Upper lobe of left lung (tissue), 4 donors: ENCODE results near the gene KLF18.

Experiments used
- EP300 ChIP-seq, 4 donors: sonication (generic); formaldehyde crosslinking; IDR thresholded peaks; one replicate each; pipeline ENCODE4 v1.5.1; 2017; ENCODE audit warnings: antibody characterized with exemption in 4 of 4, control low read depth in 2 of 4
- POLR2A ChIP-seq, 4 donors: fragments of 450-650 bp; IDR thresholded peaks; one replicate each; pipeline ENCODE4 v1.5.1; 2016 to 2017; ENCODE audit warnings: antibody characterized with exemption in 4 of 4, mild to moderate bottlenecking in 2 of 4
- POLR2AphosphoS5 ChIP-seq, 2 donors: sonication (generic); formaldehyde crosslinking; IDR thresholded peaks; one replicate each; pipeline ENCODE4 v1.5.1; 2017; ENCODE audit warnings: antibody characterized with exemption in 2 of 2
- TF ChIP-seq, protein P1 (sequence below), 6 experiments: fragments of 450-650 bp in 4 of 6; fragments of 200-600 bp in 2 of 6; sonication (generic) in 2 of 6; IDR thresholded peaks; one replicate each; pipeline ENCODE4 v1.5.1; 2016 to 2019; ENCODE audit warnings: antibody characterized with exemption in 6 of 6

DNA sequence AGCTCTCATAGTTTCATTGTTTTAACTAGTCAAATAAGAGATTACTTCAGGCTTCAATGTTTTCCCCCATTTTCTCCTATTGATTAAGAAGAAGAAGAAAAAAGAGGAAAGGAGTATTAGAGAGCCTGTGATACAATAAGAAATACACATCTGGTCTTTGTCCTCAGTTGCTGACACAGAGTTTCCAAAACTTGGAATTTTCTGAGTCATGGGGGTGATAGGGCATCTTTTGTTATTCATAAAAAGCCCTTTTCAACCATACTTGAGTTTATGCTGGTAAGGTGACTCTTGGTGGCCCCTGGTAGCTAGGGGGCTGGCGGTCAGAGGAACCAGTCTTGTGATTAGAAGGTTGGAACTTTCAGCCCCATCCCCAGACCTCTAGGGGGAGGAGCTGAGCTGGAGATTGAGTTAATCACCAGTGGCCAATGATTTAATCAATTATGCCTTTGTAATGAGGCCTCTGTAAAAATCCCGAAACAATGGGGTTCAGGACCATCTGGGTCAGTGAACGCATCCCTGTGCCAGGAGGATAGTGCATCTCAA is 28.9 kb upstream of the KLF18 start:
- TF ChIP-seq, protein P1, sequence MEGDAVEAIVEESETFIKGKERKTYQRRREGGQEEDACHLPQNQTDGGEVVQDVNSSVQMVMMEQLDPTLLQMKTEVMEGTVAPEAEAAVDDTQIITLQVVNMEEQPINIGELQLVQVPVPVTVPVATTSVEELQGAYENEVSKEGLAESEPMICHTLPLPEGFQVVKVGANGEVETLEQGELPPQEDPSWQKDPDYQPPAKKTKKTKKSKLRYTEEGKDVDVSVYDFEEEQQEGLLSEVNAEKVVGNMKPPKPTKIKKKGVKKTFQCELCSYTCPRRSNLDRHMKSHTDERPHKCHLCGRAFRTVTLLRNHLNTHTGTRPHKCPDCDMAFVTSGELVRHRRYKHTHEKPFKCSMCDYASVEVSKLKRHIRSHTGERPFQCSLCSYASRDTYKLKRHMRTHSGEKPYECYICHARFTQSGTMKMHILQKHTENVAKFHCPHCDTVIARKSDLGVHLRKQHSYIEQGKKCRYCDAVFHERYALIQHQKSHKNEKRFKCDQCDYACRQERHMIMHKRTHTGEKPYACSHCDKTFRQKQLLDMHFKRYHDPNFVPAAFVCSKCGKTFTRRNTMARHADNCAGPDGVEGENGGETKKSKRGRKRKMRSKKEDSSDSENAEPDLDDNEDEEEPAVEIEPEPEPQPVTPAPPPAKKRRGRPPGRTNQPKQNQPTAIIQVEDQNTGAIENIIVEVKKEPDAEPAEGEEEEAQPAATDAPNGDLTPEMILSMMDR (IDR thresholded peaks at IDR 0.05) = no peak
- TF ChIP-seq POLR2A (IDR thresholded peaks at IDR 0.05) = no peak
- no peak for TF ChIP-seq POLR2AphosphoS5 (IDR thresholded peaks at IDR 0.05)
- TF ChIP-seq EP300 (IDR thresholded peaks at IDR 0.05) = no peak
